ENCODE results near the gene FIGLA. TPM values are rescaled to one million over a fixed set of nuclear protein-coding genes. Genes with fewer than 3 reads are reported as not detected.

FIGLA gene
- total RNA-seq, 6 donors from 2014 or later: not detected

GRCh38 chr2:70823249-70823648, 32.8 kb upstream of the FIGLA start:
- Histone ChIP-seq H3K4me1 (no peaks in the 10 kb centered on the region), H3K4me3 (no peak overlapping the region), H3K9me3 (no peaks in the 10 kb centered on the region), H3K36me3 (no peaks in the 10 kb centered on the region), H3K27me3 (no peaks in the 10 kb centered on the region), H3K27ac (no peak overlapping the region)
- TF ChIP-seq POLR2A (IDR thresholded peaks at IDR 0.05): no peak
- TF ChIP-seq POLR2AphosphoS5 (IDR thresholded peaks at IDR 0.05): no peak
- TF ChIP-seq CTCF (IDR thresholded peaks at IDR 0.05): no peak
- no peak for TF ChIP-seq EP300 (IDR thresholded peaks at IDR 0.05)
- 85 to 100% methylated on average over 2 to 5 of the region's 5 CpGs for WGBS, 2 donors
- DNase-seq: no peak
- no peak for ATAC-seq (ENCODE audit: low FRiP score in 2 of 2)

GRCh38 chr2:70822843-70823242, 32.4 kb upstream of the FIGLA start:
- WGBS, 2 donors: 62 to 88% methylated on average over 6 to 8 of the region's 8 CpGs
- no peak overlapping the region for H3K27ac ChIP-seq
- no peaks in the 10 kb centered on the region for H3K36me3 ChIP-seq
- DNase-seq (no peak), ATAC-seq (ENCODE audit: low FRiP score in 2 of 2) (no peak)
- TF ChIP-seq POLR2AphosphoS5 (IDR thresholded peaks at IDR 0.05) (no peak), POLR2A (IDR thresholded peaks at IDR 0.05) (no peak), EP300 (IDR thresholded peaks at IDR 0.05) (no peak)
- H3K9me3 ChIP-seq: no peaks in the 10 kb centered on the region
- no peaks in the 10 kb centered on the region for H3K4me1 ChIP-seq
- no peak overlapping the region for H3K4me3 ChIP-seq
- H3K27me3 ChIP-seq: no peaks in the 10 kb centered on the region

- H3K4me3 ChIP-seq: no peak within 1 kb of the TSS
- H3K27ac ChIP-seq: no peak within 1 kb of the TSS
- H3K27me3 ChIP-seq: no peaks in the 10 kb centered on the region
- no peaks in the 10 kb centered on the region for H3K9me3 ChIP-seq
- ATAC-seq (ENCODE audit: low FRiP score in 2 of 2) (no peak), DNase-seq (no peak)
- no peak for TF ChIP-seq POLR2AphosphoS5 (IDR thresholded peaks at IDR 0.05)
- no peaks in the 10 kb centered on the region for H3K4me1 ChIP-seq
- no peaks in the 10 kb centered on the region for H3K36me3 ChIP-seq
- 62 to 77% methylated on average over 7 of the region's 7 CpGs for WGBS, 2 donors
Observed at GRCh38 chr2:70820499-70820898, 30.1 kb upstream of the FIGLA start, which contains the start of gene CLEC4F. CLEC4F (minus strand) TSS chr2:70820599; CDS start chr2:70820523, 76 bp downstream.

- no peaks in the 10 kb centered on the region for H3K36me3 ChIP-seq
- no peaks in the 10 kb centered on the region for H3K4me1 ChIP-seq
- TF ChIP-seq POLR2AphosphoS5 (IDR thresholded peaks at IDR 0.05) (no peak), POLR2A (IDR thresholded peaks at IDR 0.05) (no peak), EP300 (IDR thresholded peaks at IDR 0.05) (no peak), CTCF (IDR thresholded peaks at IDR 0.05) (no peak)
- 70 to 84% methylated on average over 3 of the region's 3 CpGs for WGBS, 2 donors
- DNase-seq (no peak), ATAC-seq (ENCODE audit: low FRiP score in 2 of 2) (no peak)
- H3K4me3 ChIP-seq: no peak overlapping the region
- H3K27ac ChIP-seq: no peak overlapping the region
- H3K9me3 ChIP-seq: no peaks in the 10 kb centered on the region
- H3K27me3 ChIP-seq: no peaks in the 10 kb centered on the region
Observed at GRCh38 chr2:70817284-70817954, 27.0 kb upstream of the FIGLA start.

GRCh38 chr2:70816726-70817125, 26.3 kb upstream of the FIGLA start:
- no peaks in the 10 kb centered on the region for H3K4me1 ChIP-seq
- no peaks in the 10 kb centered on the region for H3K9me3 ChIP-seq
- WGBS, 2 donors: 75 to 85% methylated on average over 5 of the region's 5 CpGs
- H3K27me3 ChIP-seq: no peaks in the 10 kb centered on the region
- TF ChIP-seq EP300 (IDR thresholded peaks at IDR 0.05) (no peak), CTCF (IDR thresholded peaks at IDR 0.05) (no peak), POLR2A (IDR thresholded peaks at IDR 0.05) (no peak), POLR2AphosphoS5 (IDR thresholded peaks at IDR 0.05) (no peak)
- ATAC-seq (ENCODE audit: low FRiP score in 2 of 2) (no peak), DNase-seq (no peak)
- H3K27ac ChIP-seq: no peak overlapping the region
- no peak overlapping the region for H3K4me3 ChIP-seq
- H3K36me3 ChIP-seq: no peaks in the 10 kb centered on the region
